HG03354 (cell line): ENCODE results near the gene WIPI1.

ENCODE experiments used
- ATAC-seq: cut with Tn5 transposase; IDR thresholded peaks from one replicate; pipeline ENCODE4 v1.9.1; 2021; ENCODE audit warnings: mild to moderate bottlenecking; ENCODE audit not compliant: unreplicated experiment, poor library complexity, severe bottlenecking

WIPI1 gene

DNA sequence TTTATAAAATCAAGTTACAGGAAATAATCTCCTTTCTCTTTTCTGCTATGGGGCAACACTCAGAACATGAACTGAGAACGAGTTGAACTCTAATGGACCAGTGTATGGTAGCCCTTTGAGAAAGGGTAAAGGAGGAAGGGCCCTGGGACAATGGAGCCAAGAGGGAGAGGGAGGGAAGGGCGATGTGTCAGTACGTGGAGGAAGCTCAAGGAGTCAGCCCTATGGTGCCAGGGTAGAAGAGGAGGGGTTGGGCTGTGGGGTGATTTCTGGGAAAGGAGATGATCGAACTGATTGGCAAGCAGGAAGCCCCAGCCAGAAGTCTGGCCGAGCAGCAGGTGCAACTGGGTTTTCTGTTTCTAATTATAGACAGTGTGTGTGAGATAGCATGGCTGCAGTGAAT is 4.3 kb upstream of the WIPI1 start:
- ATAC-seq = no peak

DNA sequence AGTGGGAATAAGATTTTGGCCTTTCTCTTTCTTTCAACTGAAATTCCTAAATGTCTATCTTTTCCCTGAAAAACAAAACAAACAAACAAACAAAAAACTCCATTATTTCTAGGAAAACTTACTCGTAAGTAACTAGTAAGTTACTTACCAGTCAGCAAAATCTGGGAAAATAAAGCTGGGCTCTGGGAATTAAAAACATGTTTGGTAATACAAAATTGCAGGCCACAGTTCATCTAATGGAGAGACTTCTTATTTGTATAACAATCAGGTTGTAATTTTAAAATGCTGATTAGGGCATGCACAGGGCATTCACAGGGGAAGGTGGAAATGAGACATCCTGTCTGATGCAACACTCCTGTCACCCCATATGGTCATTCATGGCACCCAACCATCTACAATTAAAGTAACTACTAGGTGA is 3.8 kb upstream of the WIPI1 start:
- ATAC-seq = no peak

DNA sequence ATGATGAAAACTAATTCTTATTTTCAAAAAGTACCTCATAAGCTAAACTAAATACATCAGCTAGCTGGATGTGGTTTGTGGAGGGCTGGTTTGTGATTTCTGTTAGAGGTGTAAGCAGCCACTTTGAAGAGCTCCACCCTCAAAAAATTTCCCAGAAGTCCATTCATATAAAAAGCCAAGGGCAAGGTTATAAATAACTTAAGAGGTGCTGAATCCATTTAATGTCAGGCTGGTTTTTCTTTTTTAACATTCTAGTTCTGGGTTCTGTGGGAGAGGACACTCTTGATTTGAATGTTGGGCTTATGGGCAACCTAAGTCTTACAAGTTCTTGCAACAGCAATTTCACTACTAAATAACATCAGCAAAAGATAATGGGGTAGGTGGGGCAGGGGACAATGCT is 3.4 kb upstream of the WIPI1 start:
- no peak for ATAC-seq

DNA sequence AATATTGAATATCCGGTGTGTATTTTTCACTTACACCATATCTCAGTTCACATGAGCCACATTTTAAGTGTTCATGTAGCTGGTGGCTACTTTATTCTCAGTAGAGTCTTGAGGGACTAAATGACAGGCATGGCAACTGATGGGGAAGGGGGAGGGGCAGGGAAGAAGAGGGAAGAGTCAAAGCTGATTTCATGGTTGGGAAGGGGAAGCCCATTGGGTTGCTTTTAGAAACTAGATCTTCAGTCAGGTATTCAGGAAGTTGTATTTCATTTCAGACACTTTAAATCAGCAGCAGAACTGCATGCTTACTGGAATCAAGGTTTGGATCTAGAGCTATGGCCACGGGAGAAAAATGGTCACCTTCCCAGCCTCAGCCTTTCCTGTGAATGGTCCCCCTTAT is 2.9 kb upstream of the WIPI1 start:
- ATAC-seq = no peak

DNA sequence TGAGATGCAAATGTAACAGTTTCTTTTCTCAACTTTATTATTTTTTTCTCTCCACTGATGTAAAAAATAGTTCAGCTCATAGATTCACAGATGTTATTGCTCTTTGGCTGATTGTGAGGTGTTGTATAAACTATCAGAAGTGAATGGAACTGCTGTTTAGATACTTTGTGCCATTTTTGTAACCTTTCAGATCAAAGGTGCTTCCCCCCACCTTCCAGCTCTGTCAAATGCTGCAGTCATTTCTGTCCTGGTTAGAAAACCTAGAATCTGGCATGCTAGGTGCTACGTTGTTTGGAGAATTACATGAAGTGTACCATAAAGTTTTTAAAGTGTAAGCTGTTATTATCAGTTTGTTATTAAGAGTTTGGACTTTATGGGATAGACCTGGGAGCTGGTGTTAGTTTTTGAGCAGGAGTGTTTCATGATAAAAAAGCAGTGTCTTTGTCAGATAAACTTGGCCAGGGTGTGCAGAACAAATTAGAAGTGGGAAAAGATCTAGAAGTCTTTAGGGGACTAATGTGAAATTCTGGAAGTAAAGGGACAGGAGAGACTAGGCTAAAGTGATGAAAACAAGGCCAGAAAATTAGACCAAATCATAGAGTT is 1.8 kb upstream of the WIPI1 start:
- ATAC-seq = peak; percentile 20

DNA sequence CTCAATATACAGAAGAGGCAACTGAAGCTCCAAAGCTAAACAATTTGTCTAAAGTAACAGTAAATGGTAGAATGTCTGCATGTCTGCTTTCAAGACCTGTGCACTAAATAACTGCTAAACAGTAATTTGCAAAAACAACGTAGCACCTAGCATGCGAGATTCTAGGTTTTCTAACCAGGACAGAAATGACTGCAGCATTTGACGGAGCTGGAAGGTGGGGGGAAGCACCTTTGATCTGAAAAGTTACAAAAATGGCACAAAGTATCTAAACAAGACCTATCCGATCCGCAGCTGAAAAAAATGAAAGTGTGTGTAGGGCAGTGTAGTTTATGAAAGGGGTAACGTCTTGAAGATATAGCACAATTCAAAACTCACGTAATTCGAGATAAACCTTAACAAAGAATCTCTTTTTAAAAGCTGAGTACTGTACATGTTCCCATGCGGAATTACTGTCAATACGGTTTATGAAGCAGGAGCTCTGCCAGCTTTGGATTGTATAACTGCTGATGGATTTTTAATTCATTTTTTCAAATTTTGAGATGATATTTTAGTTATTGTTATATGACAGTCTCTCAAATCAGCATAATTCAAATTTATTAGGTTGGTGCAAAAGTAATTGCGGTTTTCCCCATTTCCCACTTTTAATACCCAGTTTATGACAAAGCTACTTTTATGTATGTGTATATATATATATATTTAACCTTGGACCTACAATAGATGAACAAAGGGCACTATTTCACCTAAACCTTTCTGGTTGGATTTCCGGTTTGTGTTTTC is 1.2 kb upstream of the WIPI1 start:
- no peak for ATAC-seq

DNA sequence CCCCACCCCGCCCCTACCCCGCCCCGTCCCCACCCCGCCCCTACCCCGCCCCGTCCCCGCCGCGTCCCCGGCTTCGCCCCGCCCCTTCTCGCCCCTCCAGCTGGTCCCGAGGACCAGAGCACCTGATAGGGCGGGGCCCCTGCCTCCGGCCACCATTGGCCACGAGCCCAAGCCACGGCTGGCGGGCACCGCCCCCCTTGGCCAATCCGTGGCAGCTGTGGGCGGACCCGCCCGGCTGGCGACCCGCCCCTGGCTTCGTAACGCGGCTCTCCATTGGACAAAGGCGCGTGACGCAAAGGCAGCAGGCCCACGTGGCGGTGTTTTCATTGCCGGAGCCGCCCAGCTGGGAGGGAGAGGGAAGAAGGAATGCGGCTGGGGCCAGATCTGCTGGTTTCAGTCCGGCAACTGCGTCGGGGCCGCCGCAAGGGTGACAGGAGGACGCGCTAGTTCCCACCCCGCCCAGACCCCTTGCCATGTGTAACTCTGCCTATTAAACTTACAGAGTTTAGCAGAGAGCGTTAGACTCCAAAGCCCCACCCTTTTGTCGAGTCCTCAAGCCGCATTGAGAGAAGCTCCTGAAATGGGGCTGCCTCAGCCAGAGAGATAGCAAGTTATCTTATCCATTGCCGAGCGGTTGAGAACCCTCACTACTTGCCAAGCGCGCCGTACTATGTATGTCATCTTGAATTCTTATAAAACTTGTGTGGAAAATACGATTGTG is 403 bp upstream of the WIPI1 start:
- ATAC-seq = peak; percentile 75

DNA sequence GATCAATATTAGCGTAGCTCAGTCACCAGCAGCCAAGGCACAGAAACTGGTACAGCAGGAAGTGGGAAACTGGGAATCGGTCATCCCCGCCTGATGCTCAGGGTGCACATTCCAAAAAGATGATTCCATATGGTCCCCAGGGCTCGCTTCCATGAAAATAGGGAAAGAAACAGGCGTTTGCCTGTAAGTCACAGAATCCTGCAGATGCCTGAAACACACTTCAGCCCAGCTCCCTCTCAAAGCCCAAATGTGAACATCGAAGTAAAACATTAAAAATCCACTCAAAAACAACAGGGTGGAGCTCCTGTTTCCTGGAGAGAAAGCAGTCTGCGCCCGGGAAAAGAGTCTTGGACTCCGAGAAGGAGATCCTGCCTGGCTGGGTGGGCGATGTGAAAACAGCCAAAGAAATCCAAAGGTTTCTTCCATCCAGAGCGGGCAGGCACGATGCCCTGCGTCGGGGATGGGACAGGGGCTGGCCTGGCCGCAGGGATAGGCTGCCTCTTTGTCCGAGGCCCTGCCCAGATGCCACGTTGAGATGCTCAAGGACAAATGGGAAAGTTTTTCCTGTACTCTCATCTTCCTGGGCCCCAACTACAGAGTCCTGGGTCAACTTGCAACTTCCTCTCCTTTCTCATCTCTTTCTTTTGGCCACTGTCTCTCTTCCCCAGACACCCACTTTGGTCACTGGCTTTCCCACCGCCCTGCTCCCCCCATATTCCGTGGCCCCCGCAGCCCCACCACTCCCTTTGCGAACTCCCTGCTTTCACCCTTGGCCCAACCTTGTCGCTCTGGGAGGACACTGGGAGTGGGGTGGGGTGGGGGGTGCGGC is 743 bp downstream of the WIPI1 start:
- ATAC-seq = no peak

DNA sequence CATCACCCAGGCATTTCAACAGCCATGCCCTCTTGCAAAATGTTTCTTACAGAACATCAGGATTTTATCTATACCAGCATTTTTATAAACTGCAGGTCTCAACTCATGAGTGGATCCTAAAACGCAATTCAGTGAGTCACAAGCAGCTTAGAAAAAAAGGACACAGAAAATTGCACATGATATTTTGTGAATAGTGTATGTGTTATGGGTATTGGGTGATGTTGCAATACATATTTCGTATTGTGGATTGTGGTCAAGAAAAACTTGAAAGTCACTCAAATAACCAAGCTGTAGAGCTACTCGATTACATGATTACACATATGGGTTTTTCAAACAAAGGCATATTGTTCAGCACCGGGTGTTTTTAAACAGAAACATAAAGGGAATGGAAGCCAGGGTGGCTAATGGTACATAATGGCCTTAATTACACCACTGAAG is 1.4 kb downstream of the WIPI1 start:
- no peak for ATAC-seq

DNA sequence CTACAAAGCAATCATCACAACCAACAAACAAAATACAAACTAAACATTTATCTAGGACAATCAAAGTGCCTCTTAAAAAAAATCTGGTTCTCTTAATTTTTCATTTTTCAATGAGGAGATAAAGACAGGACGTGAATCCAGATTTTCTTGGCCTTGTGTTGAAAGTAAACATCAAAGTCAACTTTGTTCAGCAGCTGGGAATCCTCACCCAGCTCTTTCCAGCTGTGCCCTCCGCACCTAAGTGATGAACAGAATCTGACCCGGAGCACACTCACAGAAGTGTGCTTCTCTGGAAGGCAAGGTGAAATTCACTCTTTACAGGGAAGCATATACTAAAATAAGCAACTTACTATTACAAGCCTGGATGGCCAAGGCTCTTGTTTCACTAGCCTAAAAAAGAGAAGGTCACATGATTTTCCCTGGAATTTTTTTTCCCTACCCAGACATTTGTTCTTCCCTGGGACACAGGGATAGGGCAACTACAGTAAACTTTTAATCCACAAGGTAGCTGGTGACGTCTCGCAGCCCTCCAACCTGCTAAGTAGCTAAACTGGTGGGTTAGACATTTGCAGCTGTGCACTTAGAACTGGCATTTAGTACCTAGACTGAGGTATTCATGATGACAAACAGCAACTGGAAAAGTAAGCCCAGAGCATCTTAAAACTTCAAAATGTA is 3.2 kb downstream of the WIPI1 start:
- ATAC-seq = no peak

DNA sequence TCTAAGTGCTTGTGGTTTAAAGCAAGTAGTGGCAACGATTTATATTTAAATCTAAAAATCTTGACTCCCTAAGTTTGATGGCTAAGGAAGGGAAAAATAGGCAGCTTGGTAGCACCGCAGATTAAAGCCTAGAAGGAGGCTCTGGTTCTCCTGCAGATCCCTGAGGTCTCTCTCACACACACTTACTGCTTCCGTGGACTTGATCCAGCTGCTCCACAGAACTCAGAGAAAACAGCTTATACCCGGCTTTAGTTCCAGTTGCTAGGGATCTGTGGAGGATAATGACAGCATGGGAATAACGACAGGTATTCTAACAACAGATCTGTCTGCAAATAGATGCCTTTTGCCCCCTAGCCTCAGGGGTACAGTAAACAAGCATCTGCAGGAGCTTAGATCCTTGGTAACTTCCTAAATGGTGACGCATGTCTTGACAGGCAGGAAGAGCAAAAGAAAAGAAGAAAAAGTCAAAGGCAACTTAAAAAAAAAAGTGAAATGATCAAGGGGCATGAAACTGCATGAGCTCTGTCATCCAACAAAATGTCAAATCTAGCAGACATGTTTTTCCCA is 4.5 kb downstream of the WIPI1 start:
- no peak for ATAC-seq

DNA sequence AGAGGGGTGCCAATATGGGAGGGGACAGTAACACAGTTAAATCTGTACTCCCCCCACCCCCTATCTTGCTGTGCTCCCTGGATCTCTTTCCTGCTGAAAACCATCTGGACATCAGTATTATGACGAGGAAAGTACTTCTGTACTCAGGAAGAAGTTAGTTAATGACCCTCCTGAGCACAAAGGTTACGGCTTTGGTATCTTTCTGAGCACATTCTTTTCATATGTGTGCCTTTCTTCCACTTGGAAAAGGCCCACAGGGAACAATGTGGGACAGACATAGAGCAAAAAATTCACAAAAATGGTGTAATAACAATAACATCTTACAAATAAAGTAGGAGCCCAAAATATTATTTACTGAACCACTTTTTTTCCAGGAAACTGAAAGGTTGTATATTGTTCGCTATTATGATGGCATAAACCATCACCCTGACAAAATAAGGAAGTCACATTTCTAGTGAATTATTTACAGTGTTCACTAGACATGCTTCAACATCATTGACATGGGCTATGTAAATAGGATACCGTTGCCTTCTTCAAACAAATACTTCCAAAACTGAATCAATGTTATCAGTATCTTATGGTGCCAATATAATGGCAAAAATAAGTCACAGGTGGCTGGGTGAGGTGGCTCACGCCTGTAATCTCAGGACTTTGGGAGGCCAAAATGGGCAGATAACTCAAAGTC is 5.5 kb downstream of the WIPI1 start:
- no peak for ATAC-seq

DNA sequence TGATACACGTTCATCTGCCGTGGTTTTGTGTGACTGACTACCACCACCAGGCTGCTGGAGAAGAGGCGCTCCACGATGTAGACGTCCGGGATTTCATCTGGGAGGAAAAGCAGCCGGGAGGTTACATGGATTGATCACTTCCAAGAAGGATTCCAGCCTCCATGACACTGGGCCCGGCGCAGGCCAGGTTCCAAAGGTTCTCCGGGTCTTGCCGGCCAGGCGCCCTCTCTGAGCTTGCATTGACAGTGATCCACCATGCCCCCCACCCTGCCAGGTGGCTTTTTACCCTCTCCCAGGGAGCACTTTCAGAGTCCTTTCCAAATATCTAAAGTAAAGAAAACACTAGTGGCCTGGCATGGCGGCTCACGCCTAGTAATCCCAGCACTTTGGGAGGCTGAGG is 6.5 kb downstream of the WIPI1 start:
- ATAC-seq = no peak

DNA sequence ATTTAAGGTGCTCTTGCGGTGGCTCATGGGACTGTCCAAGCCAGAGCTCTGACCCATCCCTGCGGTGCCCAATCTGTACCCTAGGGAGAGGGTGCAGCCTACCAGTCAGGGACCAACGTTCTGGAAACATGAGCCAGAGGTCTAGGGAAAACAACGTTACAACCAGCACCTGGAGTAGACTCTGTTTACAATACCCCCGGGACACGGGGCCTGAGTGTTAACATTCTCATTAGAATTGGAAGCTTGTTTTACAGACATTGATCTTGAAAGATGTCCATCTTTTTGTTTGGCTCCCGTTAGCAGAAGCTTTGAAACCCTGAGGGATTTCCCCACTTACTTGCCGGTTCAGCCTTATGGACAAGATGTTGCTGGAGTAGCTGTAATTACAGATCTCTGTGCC is 6.9 kb downstream of the WIPI1 start:
- ATAC-seq = no peak

DNA sequence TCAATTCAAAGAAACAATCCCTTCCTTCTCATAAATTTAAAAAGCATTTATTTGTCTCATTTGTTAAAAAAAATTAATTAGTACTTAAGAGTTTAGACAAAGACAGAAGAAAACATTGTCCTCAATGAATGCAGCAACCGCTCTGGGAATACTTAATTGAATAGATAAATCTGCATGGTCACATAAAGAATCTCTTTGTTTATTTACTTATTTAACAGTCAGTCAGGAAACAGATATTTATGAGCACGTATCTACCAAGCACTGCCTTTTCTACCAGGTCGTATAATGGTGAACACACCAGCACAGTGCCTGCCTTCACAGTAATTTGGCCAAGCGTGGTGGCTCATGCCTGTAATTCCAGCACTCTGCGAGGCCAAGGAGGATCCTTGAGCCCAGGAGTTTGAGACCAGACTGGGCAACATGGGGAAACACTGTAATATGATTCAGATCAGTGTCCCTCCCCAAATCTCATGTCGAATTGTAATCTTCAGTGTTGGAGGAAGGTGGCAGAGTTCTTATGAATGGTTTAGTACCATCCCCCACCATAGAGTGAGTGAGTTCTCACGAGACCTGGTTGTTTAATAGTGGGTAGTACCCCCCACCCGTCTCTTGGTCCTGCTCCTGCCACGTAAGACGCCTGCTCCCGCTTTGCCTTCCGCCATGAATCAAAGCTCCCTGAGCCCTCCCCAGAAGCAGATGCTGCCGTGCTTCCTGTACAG is 8.1 kb downstream of the WIPI1 start:
- no peak for ATAC-seq

DNA sequence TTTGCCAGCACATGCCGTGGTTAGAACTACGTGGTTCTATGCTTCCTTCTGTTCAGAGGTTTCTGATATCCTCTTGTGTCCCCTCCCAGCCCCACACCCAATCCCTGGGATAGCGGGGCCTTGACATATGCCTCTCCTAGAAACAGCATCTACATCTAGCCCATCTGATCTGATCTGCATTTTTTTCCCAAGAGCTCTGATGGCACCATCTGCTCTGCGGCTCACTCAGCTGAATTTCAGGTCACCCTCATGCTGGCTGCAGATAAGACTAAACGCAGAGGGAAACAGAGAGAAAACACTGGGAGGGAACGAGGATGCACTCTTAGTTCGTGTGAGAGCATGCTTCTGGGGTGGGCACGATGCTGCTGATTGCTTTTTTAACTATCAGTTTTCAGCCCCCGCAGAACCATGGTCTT is 10.7 kb downstream of the WIPI1 start:
- ATAC-seq = no peak

DNA sequence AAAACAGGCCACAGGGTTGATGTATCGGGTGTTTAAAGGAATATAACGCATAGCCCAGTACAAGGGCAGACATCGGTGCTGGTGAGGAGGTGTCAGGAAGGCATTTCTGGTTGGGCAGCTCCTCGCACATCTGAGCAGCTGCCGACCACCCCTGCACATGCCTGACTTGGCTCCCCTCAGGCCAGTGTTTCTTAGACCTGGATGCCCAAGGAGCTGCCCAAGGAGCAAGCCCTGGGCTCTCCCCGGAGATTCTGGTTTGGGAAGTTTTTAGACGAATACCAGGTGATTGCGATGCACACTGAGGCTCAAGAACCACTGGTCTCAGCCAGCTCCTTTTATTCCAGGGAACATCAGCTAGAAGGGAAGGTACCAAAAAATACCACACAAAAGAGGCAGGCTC is 11.6 kb downstream of the WIPI1 start:
- ATAC-seq = no peak

DNA sequence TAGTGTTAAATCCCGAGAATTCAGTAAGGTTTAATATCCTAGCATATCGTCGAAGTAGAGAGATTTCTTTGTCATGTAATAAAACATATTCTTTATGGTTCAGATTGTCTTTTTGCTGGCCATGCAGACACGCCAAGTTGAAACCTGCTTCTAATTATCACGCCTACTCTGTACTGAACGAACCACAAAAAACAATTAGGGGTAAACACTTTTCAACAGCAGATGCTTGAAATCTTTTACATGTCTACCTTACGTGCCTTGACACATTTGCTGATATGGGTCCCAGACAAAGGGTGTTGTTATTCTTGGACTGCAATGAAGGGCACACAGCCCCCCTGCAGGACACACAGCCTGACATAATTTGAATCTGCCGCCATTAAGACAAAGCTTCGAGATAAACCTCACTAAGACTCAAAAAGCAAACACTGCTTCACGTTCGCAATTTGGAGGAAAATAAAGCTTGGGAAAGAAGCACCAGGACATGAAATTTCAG is 13.3 kb downstream of the WIPI1 start:
- no peak for ATAC-seq
